Erythroblast (primary cell): Measurements from ENCODE around the gene LYPLA2.

Source experiments
- GATA1 ChIP-seq: IDR thresholded peaks from 2 replicates; pipeline ENCODE4 v1.6.1; 2011; ENCODE audit warnings: low read depth, mild to moderate bottlenecking, control low read depth, low read length, moderate library complexity
- POLR2A ChIP-seq: IDR thresholded peaks from 2 replicates; pipeline ENCODE4 v1.6.1; 2011; ENCODE audit warnings: mild to moderate bottlenecking, low read length

DNA sequence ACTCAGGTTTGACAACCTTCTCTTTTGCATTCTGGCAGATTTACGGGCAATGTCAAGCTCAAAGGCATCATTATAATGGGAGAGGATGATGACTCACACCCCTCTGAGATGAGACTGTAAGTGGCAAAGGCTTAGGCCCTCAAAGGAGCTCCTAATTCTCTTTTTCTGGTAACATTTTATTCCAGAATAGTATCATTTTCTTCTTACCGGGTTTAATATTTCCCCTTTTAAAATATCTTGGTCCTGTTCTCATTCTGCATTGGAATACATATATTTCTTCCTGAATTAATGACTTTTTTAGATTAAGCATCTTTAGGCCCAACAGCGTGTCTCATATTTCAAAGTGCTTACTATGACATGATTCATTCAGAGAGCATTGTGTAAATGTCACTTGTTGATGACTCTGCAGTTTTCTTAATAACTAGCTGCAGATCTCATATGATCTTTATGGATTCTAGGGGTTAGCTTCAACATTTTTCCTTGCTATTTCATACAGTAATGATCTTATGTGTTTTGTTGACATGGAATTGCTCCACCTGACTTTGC lies 11.0 kb upstream of the LYPLA2 start:
- no peak for TF ChIP-seq POLR2A
- TF ChIP-seq GATA1 = no peak
